K562 (cell line): ENCODE data around the gene CAPN2. TPM values are rescaled to one million over a fixed set of nuclear protein-coding genes. Genes with fewer than 3 reads are reported as not detected.
A peak's percentile ranks its signal among the peaks of the same experiment; 100 is the strongest.

Source experiments
- BDP1 ChIP-seq: IDR thresholded peaks from 3 replicates; pipeline ENCODE4 v1.6.1; 2011; ENCODE audit not compliant: insufficient read length, insufficient read depth
- CCNT2 ChIP-seq: IDR thresholded peaks from 2 replicates; pipeline ENCODE4 v1.6.1; 2011; ENCODE audit warnings: borderline replicate concordance, low read depth, mild to moderate bottlenecking, moderate library complexity, mixed read lengths, low read length; ENCODE audit not compliant: insufficient read length; ENCODE audit errors: extremely low read depth
- GATAD2B ChIP-seq: fragments of 450-650 bp; IDR thresholded peaks from 2 replicates; pipeline ENCODE4 v1.6.1; 2017; ENCODE audit warnings: mild to moderate bottlenecking, borderline replicate concordance
- GTF2E2 ChIP-seq: fragments of 200-800 bp; sonication (Bioruptor generic); IDR thresholded peaks from 2 replicates; pipeline ENCODE4 v1.6.1; 2016; ENCODE audit warnings: missing genetic modification characterization, missing compliant biosample characterization
- KLF13 ChIP-seq: fragments of 450-650 bp; IDR thresholded peaks from 2 replicates; pipeline ENCODE4 v1.6.1; 2016; ENCODE audit warnings: missing genetic modification characterization, low read depth, mild to moderate bottlenecking, missing compliant biosample characterization, moderate library complexity, borderline replicate concordance
- LARP7 ChIP-seq: fragments of 450-650 bp; IDR thresholded peaks from 2 replicates; pipeline ENCODE4 v1.6.1; 2016
- MEF2D ChIP-seq: conservative IDR thresholded peaks from 2 replicates; pipeline ENCODE4 v1.6.1; 2016; ENCODE audit warnings: low read depth, missing genetic modification characterization, missing compliant biosample characterization
- MIER1 ChIP-seq: fragments of 450-650 bp; IDR thresholded peaks from 2 replicates; pipeline ENCODE4 v1.6.1; 2016; ENCODE audit warnings: antibody characterized with exemption, mild to moderate bottlenecking, low read depth
- MTA1 ChIP-seq: fragments of 450-650 bp; IDR thresholded peaks from 2 replicates; pipeline ENCODE4 v1.6.1; 2017; ENCODE audit warnings: borderline replicate concordance
- MXI1 ChIP-seq: IDR thresholded peaks from 2 replicates; pipeline ENCODE4 v1.6.1; 2011; ENCODE audit warnings: low read depth, mild to moderate bottlenecking, improper control_type of control experiment, low read length
- PHB ChIP-seq: fragments of 250-450 bp; sonication (Bioruptor Pico); IDR thresholded peaks from 2 replicates; pipeline ENCODE4 v1.5.0; 2021
- SAFB2 ChIP-seq: fragments of 200-400 bp; formaldehyde crosslinking; IDR thresholded peaks from 2 replicates; pipeline ENCODE4 v1.6.1; 2018; ENCODE audit warnings: borderline replicate concordance, low read length, low read depth, moderate library complexity; ENCODE audit not compliant: severe bottlenecking
- ZKSCAN1 ChIP-seq: fragments of 150-350 bp; IDR thresholded peaks from 2 replicates; pipeline ENCODE4 v1.6.1; 2016; ENCODE audit warnings: low read depth, low read length
- ZNF253 ChIP-seq: fragments of 250-450 bp; sonication (Bioruptor Pico); conservative IDR thresholded peaks from 2 replicates; pipeline ENCODE4 v1.6.1; 2021; ENCODE audit warnings: mild to moderate bottlenecking
- polyA plus RNA-seq, 8 experiments: library from polyadenylated mRNA; depleted of rRNA in 4 of 8; stranded (reverse) in 5 of 8; unstranded in 3 of 8; fragments of >200 nt; fragmentation: Nextera tagmentation in 2 of 8; fragmentation: Illumina TruSeq in 1 of 8; extraction: Ambion mirVana in 2 of 8; extraction: Trizol in 1 of 8; gene quantifications; 2 replicates each; pipeline versions ENCODE4 v1.2.1 to v1.2.3, GENCODE V29; 2011 to 2014; ENCODE audit warnings: inconsistent platforms in 1 of 8, missing spikeins in 1 of 8
- total RNA-seq, 7 experiments: library from RNA; depleted of rRNA in 6 of 7; stranded (reverse); fragments of >200 nt in 6 of 7; fragmentation: Illumina TruSeq in 2 of 7; extraction: Trizol in 2 of 7; gene quantifications; 2 replicates each; pipeline versions ENCODE4 v1.2.1 to v1.2.3, GENCODE V29; 2011 to 2021; ENCODE audit warnings: low replicate concordance in 1 of 7
- TF ChIP-seq, protein P1 (sequence below): fragments of 450-650 bp; formaldehyde crosslinking; IDR thresholded peaks from 2 replicates; pipeline ENCODE4 v1.4.0; 2020; ENCODE audit warnings: mild to moderate bottlenecking, moderate library complexity
- TF ChIP-seq, protein P2 (sequence below): sonication (generic); formaldehyde crosslinking; IDR thresholded peaks from 2 replicates; pipeline ENCODE4 v1.5.0; 2020; ENCODE audit warnings: missing genetic modification reagents
- TF ChIP-seq, protein P3 (sequence below), 2 experiments: fragments of 450-650 bp; IDR thresholded peaks; 2 replicates each; pipeline ENCODE4 v1.6.1; 2016
- TF ChIP-seq, protein P4 (sequence below): fragments of 250-450 bp; sonication (Bioruptor Pico); IDR thresholded peaks from 2 replicates; pipeline ENCODE4 v1.5.0; 2022; ENCODE audit warnings: mild to moderate bottlenecking
- TF ChIP-seq, protein P5 (sequence below): fragments of 450-650 bp; formaldehyde crosslinking; conservative IDR thresholded peaks from 2 replicates; pipeline ENCODE4 v1.4.0; 2022; ENCODE audit warnings: mild to moderate bottlenecking, missing genetic modification characterization
- TF ChIP-seq, protein P6 (sequence below): fragments of 250-450 bp; sonication (Bioruptor Pico); IDR thresholded peaks from 2 replicates; pipeline ENCODE4 v1.8.0; 2022; ENCODE audit warnings: moderate library complexity, mild to moderate bottlenecking, inconsistent platforms

Gene CAPN2
- total and polyA plus RNA-seq, 9 of the 15 experiments (the other 6 are each of a cell fraction or from before 2014, with no cell fraction given) = 24.6 to 157 (median 101) TPM

DNA sequence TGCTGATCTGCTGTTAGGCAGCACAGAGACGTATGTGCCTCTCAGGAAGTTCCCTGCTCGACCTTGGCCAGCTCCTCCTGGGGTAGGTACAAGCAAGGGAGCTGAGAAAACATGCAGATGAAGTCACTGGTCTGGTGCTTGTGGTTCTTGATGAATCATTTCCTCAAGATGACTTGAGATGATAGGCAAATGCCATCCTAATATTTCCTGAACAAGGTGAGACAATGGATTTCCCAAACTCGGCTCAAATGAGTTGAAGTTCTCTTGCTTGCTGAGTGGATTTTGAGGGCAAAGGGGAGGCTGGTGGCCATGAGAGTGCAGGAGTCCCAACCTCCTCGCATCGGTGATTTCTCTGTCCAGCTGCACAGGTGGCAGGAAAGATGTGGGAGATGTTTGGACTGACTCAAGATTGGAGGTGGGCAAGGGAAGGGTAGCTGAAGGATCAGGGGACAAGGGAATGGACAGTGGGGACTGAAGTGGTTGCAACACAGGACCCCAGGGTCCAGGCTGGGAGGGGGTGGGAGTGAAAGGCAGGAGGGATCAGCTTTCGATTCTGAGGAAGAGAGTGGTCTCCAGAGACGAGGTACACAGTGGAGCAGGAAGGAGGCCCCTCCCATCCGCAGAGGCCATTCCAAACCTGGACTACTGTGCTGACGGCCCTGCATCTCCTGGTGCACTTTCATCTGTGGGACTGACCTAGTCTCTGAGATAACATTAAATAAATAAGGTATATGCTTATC is 63.9 kb downstream of the CAPN2 start (continued):
- TF ChIP-seq, protein P1, sequence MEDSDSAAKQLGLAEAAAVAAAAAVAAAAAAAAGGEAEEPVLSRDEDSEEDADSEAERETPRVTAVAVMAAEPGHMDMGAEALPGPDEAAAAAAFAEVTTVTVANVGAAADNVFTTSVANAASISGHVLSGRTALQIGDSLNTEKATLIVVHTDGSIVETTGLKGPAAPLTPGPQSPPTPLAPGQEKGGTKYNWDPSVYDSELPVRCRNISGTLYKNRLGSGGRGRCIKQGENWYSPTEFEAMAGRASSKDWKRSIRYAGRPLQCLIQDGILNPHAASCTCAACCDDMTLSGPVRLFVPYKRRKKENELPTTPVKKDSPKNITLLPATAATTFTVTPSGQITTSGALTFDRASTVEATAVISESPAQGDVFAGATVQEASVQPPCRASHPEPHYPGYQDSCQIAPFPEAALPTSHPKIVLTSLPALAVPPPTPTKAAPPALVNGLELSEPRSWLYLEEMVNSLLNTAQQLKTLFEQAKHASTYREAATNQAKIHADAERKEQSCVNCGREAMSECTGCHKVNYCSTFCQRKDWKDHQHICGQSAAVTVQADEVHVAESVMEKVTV (CRISPR knock-in tag) = no peak
- 0 out of 2 replicates have a peak, but pooled peaks have one; percentile 58 for TF ChIP-seq MIER1
- TF ChIP-seq MEF2D (tag) = peak; percentile 16; the same call in 1 of the 2 replicates
- TF ChIP-seq, protein P2, sequence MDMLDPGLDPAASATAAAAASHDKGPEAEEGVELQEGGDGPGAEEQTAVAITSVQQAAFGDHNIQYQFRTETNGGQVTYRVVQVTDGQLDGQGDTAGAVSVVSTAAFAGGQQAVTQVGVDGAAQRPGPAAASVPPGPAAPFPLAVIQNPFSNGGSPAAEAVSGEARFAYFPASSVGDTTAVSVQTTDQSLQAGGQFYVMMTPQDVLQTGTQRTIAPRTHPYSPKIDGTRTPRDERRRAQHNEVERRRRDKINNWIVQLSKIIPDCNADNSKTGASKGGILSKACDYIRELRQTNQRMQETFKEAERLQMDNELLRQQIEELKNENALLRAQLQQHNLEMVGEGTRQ (CRISPR knock-in tag) = no peak
- no peak for TF ChIP-seq KLF13 (tag)
- peak; percentile 72 for TF ChIP-seq MTA1
- no peak for TF ChIP-seq CCNT2
- TF ChIP-seq, protein P3, sequence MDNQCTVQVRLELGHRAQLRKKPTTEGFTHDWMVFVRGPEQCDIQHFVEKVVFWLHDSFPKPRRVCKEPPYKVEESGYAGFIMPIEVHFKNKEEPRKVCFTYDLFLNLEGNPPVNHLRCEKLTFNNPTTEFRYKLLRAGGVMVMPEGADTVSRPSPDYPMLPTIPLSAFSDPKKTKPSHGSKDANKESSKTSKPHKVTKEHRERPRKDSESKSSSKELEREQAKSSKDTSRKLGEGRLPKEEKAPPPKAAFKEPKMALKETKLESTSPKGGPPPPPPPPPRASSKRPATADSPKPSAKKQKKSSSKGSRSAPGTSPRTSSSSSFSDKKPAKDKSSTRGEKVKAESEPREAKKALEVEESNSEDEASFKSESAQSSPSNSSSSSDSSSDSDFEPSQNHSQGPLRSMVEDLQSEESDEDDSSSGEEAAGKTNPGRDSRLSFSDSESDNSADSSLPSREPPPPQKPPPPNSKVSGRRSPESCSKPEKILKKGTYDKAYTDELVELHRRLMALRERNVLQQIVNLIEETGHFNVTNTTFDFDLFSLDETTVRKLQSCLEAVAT (IDR thresholded peaks at IDR 0.05) = peak in 1 of 2 experiments; percentile 71; a peak in 2 of 4 replicates
- TF ChIP-seq ZNF253 (CRISPR knock-in tag) = no peak
- TF ChIP-seq GATAD2B = no peak
- TF ChIP-seq, protein P4, sequence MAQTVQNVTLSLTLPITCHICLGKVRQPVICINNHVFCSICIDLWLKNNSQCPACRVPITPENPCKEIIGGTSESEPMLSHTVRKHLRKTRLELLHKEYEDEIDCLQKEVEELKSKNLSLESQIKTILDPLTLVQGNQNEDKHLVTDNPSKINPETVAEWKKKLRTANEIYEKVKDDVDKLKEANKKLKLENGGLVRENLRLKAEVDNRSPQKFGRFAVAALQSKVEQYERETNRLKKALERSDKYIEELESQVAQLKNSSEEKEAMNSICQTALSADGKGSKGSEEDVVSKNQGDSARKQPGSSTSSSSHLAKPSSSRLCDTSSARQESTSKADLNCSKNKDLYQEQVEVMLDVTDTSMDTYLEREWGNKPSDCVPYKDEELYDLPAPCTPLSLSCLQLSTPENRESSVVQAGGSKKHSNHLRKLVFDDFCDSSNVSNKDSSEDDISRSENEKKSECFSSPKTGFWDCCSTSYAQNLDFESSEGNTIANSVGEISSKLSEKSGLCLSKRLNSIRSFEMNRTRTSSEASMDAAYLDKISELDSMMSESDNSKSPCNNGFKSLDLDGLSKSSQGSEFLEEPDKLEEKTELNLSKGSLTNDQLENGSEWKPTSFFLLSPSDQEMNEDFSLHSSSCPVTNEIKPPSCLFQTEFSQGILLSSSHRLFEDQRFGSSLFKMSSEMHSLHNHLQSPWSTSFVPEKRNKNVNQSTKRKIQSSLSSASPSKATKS = no peak
- TF ChIP-seq, protein P5, sequence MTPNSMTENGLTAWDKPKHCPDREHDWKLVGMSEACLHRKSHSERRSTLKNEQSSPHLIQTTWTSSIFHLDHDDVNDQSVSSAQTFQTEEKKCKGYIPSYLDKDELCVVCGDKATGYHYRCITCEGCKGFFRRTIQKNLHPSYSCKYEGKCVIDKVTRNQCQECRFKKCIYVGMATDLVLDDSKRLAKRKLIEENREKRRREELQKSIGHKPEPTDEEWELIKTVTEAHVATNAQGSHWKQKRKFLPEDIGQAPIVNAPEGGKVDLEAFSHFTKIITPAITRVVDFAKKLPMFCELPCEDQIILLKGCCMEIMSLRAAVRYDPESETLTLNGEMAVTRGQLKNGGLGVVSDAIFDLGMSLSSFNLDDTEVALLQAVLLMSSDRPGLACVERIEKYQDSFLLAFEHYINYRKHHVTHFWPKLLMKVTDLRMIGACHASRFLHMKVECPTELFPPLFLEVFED (CRISPR knock-in tag) = peak; percentile 86
- no peak for TF ChIP-seq GTF2E2 (tag)
- no peak for TF ChIP-seq PHB (CRISPR knock-in tag)
- TF ChIP-seq, protein P6, sequence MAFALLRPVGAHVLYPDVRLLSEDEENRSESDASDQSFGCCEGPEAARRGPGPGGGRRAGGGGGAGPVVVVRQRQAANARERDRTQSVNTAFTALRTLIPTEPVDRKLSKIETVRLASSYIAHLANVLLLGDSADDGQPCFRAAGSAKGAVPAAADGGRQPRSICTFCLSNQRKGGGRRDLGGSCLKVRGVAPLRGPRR = no peak
- no peak for TF ChIP-seq MXI1
- no peak for TF ChIP-seq BDP1
- TF ChIP-seq LARP7 = 0 out of 2 replicates have a peak, but pooled peaks have one; percentile 82
- no peak for TF ChIP-seq SAFB2
- no peak for TF ChIP-seq ZKSCAN1
